Central memory CD8-positive, alpha-beta T cell (primary cell): Measurements from ENCODE around the gene ANKRD17.
A peak's percentile ranks its signal among the peaks of the same experiment; 100 is the strongest.
"Not testable (repeated sequence)": the region's sequence is repeated elsewhere in the genome, so short reads cannot be mapped to it uniquely, and the experiment has no call there.

Source experiments
- ATAC-seq: fragments of 150-1000 bp; cut with Tn5 transposase; replicated peaks from 2 replicates; pipeline ENCODE4 v1.10.0; 2022; ENCODE audit warnings: mild to moderate bottlenecking, moderate FRiP score, moderate number of reproducible peaks; ENCODE audit not compliant: poor library complexity, severe bottlenecking; ENCODE audit errors: extremely low read depth
- DNase-seq, 2 donors: peaks; one replicate each; pipeline ENCODE4 v3.0.0; 2021; ENCODE audit warnings: low spot score in 2 of 2
- H3K27ac Mint-ChIP-seq: one replicate; pipeline ENCODE4 v1.8.0; 2022; ENCODE audit warnings: low read depth, mild to moderate bottlenecking, moderate library complexity, mixed read lengths
- H3K27me3 Mint-ChIP-seq: one replicate; pipeline ENCODE4 v1.8.0; 2022; ENCODE audit warnings: mixed read lengths
- H3K36me3 Mint-ChIP-seq: one replicate; pipeline ENCODE4 v1.8.0; 2022; ENCODE audit warnings: mild to moderate bottlenecking, moderate library complexity, mixed read lengths; ENCODE audit not compliant: insufficient read depth
- H3K4me1 Mint-ChIP-seq: one replicate; pipeline ENCODE4 v1.8.0; 2022; ENCODE audit warnings: mixed read lengths
- H3K4me3 Mint-ChIP-seq: one replicate; pipeline ENCODE4 v1.8.0; 2022; ENCODE audit warnings: mild to moderate bottlenecking, moderate library complexity, mixed read lengths
- H3K9me3 Mint-ChIP-seq: one replicate; pipeline ENCODE4 v1.8.0; 2022; ENCODE audit warnings: mixed read lengths

ANKRD17 gene

DNA sequence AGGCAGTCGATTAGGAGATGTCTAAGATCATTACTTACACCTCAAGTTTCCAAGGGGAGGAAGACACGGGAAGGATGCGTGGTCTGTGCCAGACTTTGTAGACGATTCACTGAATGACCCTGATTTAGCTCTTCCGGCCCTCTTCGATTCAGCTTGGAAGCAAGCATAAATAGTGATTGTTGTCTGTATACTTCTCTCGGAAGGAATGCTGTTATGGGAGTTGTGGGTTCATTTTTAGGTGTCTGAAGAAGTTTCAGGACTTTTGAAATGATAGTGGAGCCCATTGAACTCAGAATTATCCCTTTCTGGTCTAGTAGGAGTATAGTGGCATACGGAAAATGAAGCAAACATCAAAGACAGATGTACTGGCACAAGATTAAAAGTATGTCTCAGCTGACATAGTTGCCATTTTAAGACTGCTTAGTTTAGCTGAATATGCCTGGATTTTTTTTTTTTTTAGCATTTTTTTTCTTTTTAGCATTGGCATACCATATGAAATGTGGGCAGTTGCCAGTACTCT, 1.0 kb upstream of the ANKRD17 start:
- H3K36me3 Mint-ChIP-seq: peaks cover 27% of the 10 kb centered on the region
- H3K4me3 Mint-ChIP-seq: peak overlapping the region; percentile 99
- H3K4me1 Mint-ChIP-seq: peaks cover 51% of the 10 kb centered on the region
- DNase-seq (peak in 1 of 2 donors; percentile 16), ATAC-seq (peak; percentile 14)
- H3K27ac Mint-ChIP-seq: peak overlapping the region; percentile 100
- no peaks in the 10 kb centered on the region for H3K27me3 Mint-ChIP-seq
- no peaks in the 10 kb centered on the region for H3K9me3 Mint-ChIP-seq

DNA sequence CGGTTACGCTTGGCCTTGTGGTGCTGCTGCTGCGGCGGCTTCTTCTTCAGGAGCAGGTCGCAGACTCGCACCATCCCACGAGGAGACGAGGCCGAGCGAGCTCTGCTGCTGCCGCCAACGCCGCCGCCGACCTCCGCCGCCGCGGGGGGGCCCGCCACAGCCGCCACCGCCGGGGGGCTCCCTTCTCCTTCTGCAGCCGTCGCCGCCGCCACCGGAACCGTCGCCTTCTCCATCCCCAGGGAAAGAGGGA, 237 bp downstream of the ANKRD17 start:
- Mint-ChIP-seq H3K36me3 (peaks cover 27% of the 10 kb centered on the region), H3K27ac (peak overlapping the region; percentile 100), H3K4me1 (peaks cover 60% of the 10 kb centered on the region), H3K27me3 (no peaks in the 10 kb centered on the region), H3K4me3 (peak overlapping the region; percentile 99), H3K9me3 (no peaks in the 10 kb centered on the region)
- ATAC-seq: peak; percentile 26
- DNase-seq: peak in 1 of 2 donors; percentile 64

DNA sequence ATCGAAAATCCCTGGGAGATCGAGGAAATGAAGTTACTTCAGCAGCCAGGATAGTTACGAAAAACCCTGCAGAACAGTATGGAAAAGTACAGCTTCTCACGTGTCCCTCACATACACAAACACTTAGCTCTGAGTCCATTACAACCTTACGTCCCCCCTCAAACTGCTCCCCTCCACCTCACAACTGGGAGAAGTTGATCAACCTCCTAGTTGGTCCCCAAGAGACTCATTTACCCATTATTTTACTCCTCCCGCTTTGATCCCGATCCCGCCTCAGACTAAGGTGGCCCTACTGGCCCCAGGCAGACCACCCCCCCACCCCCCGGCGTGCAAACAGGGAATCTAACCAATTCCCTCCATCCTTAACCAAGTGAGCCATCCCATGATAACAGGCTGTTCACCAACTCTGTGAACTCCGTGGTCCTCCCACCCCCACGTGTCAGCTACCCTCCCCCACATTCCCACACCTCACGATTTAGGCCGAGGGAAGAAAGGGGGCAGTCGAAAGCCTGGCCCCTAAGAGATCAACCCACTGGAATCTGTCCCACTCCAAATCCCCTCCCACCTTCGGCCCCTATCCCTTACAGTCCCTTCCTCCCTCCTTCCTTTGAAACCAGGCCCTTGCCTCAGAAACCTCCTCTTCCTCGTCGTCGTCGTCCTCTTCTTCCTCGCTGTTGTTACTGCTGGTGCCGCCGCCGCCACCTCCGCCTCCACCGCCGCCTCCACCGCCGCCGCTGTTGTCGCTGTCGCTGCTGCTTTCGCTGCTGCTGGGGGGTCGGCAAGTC, 755 bp downstream of the ANKRD17 start:
- peaks cover 28% of the 10 kb centered on the region for H3K36me3 Mint-ChIP-seq

DNA sequence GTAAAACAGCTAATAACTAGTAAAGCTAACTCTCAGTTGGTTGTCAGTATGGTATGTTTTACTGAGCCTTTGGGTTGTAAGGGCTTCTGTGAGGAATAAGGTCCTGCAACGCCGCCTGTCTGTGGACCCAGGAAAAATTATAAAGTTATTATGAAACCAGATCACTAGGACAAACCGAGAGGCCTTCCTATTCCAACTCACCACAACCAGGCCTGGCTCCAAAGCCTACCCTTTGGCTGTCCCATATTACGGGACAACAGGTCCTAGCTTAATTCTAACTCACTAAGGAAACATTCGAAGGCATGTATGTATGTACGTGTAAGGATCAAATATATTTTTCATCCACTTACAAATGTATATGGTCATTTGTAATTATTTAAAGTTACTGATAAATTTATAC, 1.4 kb downstream of the ANKRD17 start:
- H3K4me3 Mint-ChIP-seq: peak overlapping the region; percentile 99
- H3K4me1 Mint-ChIP-seq: peaks cover 67% of the 10 kb centered on the region
- no peaks in the 10 kb centered on the region for H3K9me3 Mint-ChIP-seq
- ATAC-seq: peak; percentile 14
- H3K36me3 Mint-ChIP-seq: peaks cover 30% of the 10 kb centered on the region
- DNase-seq: peak; percentile 37 to 54
- peak overlapping the region; percentile 100 for H3K27ac Mint-ChIP-seq
- H3K27me3 Mint-ChIP-seq: no peaks in the 10 kb centered on the region

More for the DNA sequence above, 755 bp downstream of the ANKRD17 start:
- H3K4me3 Mint-ChIP-seq: peak overlapping the region; percentile 99
- H3K27me3 Mint-ChIP-seq: no peaks in the 10 kb centered on the region
- DNase-seq (no peak), ATAC-seq (peak; percentile 22)
- peak overlapping the region; percentile 100 for H3K27ac Mint-ChIP-seq
- no peaks in the 10 kb centered on the region for H3K9me3 Mint-ChIP-seq
- peaks cover 65% of the 10 kb centered on the region for H3K4me1 Mint-ChIP-seq

DNA sequence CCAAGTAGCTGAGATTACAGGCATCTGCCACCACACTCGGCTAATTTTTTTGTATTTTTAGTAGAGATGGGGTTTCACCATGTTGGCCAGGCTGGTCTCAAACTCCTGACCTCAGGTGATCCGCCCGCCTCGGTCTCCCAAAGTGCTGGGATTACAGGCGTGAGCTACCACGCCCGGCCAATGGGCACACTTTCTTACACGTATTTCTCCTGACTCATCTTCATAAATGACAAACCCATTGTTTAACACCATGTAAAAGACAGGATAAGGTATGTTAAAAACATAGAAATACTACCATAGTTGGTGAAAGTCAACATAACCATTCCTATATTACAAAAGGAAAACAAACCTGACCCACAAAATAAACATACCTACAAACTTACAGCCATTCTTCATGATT, 2.8 kb downstream of the ANKRD17 start:
- peaks cover 74% of the 10 kb centered on the region for H3K4me1 Mint-ChIP-seq
- H3K36me3 Mint-ChIP-seq: peaks cover 28% of the 10 kb centered on the region
- H3K9me3 Mint-ChIP-seq, H3K27me3 Mint-ChIP-seq, H3K27ac Mint-ChIP-seq, DNase-seq, ATAC-seq: not testable (repeated sequence)
- peak overlapping the region; percentile 6 for H3K4me3 Mint-ChIP-seq

DNA sequence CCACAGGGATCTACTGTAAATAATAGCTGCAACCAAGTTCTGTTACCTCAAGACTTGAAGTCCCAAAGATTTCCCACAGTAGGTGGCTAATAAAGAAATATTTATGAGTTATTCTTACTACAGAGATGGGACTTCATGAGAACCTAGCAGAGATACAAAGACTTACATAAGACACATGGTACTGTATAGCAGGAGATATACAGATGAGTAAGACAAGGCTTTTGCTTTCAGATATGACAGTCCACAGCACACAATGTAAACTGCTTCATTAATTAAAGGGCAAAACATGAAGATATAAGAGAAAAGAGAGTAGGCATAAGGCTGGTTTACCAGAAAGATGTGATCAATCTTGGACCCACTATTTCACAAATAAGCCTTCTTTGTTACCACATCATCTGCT, 6.6 kb downstream of the ANKRD17 start:
- H3K4me1 Mint-ChIP-seq: peaks cover 48% of the 10 kb centered on the region
- no peak overlapping the region for H3K4me3 Mint-ChIP-seq
- H3K36me3 Mint-ChIP-seq: peaks cover 13% of the 10 kb centered on the region
- ATAC-seq (no peak), DNase-seq (no peak)
- H3K27ac Mint-ChIP-seq: no peak overlapping the region
- H3K9me3 Mint-ChIP-seq: no peaks in the 10 kb centered on the region
- H3K27me3 Mint-ChIP-seq: no peaks in the 10 kb centered on the region

DNA sequence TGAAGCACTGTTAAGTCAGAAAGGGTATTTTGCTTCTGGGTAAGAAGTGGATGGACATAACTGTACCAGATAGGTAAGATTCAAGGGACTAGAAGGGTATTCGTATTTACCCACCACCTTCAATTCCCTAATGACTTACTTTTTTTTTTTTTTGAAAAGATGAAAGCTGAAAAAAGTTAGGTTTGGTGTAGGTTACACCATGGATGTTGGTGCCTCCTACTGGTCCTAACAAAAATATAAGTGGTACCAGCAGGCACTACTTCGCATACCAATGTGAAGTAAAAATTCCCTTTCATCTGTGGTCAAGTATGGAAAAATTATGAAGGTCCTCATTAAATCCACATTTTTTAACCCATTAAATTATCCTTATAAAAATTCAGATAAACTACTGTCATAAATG, 7.2 kb downstream of the ANKRD17 start:
- Mint-ChIP-seq H3K4me1 (peaks cover 46% of the 10 kb centered on the region), H3K27ac (no peak overlapping the region), H3K9me3 (no peaks in the 10 kb centered on the region), H3K36me3 (peaks cover 13% of the 10 kb centered on the region), H3K4me3 (no peak overlapping the region), H3K27me3 (no peaks in the 10 kb centered on the region)
- DNase-seq (no peak), ATAC-seq (no peak)

DNA sequence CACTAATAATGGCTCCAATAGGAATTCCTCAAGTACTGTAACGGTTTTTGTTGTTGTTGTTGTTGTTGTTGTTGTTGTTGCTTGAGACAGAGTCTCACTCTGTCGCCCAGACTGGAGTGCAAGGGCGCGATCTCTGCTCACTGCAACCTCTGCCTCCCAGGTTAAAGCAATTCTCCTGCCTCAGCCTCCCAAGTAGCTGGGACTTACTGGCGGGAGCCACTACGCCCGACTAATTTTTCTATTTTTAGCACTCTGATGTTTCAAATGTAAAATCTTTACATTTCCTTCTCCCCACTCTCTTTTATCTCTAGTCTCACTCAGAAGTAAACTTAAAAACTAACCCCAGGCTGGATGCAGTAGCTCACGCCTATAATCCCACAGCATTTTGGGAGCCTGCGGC, 8.0 kb downstream of the ANKRD17 start:
- no peak for DNase-seq
- Mint-ChIP-seq H3K36me3 (peaks cover 13% of the 10 kb centered on the region), H3K4me3 (no peak overlapping the region), H3K4me1 (peaks cover 49% of the 10 kb centered on the region), H3K27ac (peak overlapping the region; percentile 36), H3K9me3 (no peaks in the 10 kb centered on the region), H3K27me3 (no peaks in the 10 kb centered on the region)
- ATAC-seq: no peak

DNA sequence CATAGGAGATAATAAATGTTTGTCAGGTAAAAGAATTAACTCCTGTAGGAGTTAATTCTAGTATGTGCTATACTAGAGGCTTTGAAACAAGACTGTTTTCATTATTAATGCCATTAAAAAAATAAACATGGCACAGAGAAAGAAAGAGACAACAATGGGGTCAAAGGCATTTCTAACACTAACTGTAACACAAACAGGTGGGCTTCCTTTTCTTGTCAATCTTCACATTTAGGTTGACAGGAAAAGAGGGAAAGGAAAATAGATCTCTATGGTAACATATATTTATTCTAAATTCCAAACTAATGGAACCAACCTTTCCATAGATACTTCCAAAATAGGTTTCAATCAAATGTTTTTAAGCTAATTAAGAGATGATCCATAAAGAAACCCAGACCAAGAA, 9.8 kb downstream of the ANKRD17 start:
- no peak overlapping the region for H3K27ac Mint-ChIP-seq
- DNase-seq (no peak), ATAC-seq (no peak)
- peaks cover 13% of the 10 kb centered on the region for H3K36me3 Mint-ChIP-seq
- H3K4me1 Mint-ChIP-seq: peaks cover 48% of the 10 kb centered on the region
- H3K27me3 Mint-ChIP-seq: no peaks in the 10 kb centered on the region
- H3K4me3 Mint-ChIP-seq: no peak overlapping the region
- H3K9me3 Mint-ChIP-seq: no peaks in the 10 kb centered on the region

DNA sequence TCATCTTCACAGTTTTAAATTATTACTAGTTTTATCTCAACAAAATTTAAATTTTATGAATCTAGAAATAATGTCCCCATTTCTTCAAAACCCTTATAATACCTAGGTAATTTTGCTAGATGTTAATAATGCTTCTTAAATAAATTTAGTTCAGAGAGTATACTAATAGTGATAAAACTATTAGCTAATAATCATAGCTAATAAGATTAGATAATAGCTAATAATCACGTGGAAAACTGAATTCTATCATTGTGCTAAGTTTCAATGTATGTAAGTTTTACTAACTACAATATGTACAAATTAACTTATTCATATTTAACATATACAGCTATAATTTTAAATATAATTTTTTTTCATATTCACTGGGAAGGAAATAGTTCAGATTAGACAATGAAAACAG, 10.2 kb downstream of the ANKRD17 start:
- Mint-ChIP-seq H3K27me3 (no peaks in the 10 kb centered on the region), H3K4me1 (peaks cover 47% of the 10 kb centered on the region), H3K9me3 (no peaks in the 10 kb centered on the region)

DNA sequence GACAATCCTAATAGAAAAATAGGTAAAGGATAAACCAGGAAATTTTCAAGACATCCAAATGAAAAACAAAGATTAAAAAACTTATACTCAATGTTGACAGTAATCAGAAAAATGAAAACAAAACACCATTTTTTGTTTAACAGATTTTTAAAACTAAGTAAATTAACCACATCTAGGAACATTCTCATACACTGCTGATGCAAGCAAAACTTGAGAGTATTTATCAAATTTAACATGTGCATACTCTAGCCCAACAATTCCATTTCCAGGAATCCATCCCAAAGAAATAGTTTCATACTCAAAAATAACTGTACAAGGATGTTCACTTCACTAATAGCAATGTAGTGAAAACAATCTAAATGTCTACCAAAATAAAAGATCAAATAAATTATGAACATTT, 11.5 kb downstream of the ANKRD17 start:
- no peak for DNase-seq
- peaks cover 10% of the 10 kb centered on the region for H3K36me3 Mint-ChIP-seq
- H3K4me1 Mint-ChIP-seq: peaks cover 52% of the 10 kb centered on the region
- H3K9me3 Mint-ChIP-seq: no peaks in the 10 kb centered on the region
- no peaks in the 10 kb centered on the region for H3K27me3 Mint-ChIP-seq
- ATAC-seq: no peak
- no peak overlapping the region for H3K27ac Mint-ChIP-seq
- H3K4me3 Mint-ChIP-seq: no peak overlapping the region

More for the DNA sequence above, 10.2 kb downstream of the ANKRD17 start:
- DNase-seq (no peak), ATAC-seq (no peak)
- peaks cover 13% of the 10 kb centered on the region for H3K36me3 Mint-ChIP-seq
- H3K4me3 Mint-ChIP-seq: no peak overlapping the region
- H3K27ac Mint-ChIP-seq: no peak overlapping the region

DNA sequence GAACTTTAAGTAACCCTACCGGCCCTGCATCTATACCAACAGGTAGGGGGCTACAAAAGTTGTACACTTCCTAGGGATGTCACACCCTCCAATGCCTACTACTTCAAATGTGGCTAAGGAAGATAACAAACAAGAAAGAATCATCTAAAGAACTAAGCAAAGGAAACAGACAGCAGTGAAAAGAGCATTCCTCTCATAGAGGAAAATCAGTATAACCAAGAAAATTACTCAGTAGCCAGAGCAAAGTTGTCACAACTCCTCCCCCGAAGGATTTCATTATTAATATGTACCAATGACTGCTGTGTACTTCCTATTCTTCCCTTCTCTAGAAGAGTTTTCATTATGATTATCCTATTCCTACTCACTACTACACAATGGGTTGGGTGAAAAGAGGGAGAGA, 12.6 kb downstream of the ANKRD17 start:
- Mint-ChIP-seq H3K4me3 (no peak overlapping the region), H3K4me1 (peaks cover 52% of the 10 kb centered on the region), H3K27ac (no peak overlapping the region), H3K27me3 (no peaks in the 10 kb centered on the region), H3K36me3 (peaks cover 9% of the 10 kb centered on the region), H3K9me3 (no peaks in the 10 kb centered on the region)
- no peak for ATAC-seq
- DNase-seq: no peak

DNA sequence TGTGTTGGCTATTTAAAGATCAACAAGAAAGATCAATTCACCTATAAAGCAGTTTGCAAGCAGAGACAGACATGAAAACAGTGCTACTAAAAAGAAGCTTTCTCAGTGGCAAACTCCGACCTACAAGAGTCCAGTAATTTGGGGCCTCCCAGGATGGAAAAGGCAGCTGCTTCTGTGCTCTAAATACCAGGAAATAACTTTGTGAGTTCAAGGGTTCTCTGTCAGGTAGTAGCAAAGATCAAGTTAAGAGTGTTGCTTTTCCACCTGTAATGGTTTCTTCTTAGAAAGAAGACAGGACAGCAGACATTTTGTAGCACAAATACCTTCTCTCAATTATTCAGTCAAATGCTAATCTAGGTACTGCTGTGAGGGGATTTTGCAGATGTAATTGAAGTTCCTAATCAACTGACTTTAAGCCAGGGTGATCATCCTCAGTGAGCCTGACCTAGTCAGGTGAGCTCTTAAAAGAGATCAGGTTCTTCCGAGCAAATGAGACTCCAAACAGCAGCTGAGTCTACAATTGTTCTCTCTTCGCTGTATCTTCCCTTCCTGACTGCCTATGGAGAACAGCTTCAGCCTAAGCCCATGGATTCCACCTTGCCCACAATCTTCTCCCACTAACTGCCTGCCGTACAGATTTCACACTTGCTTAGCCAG, 13.5 kb downstream of the ANKRD17 start:
- Mint-ChIP-seq H3K4me3 (no peak overlapping the region), H3K27me3 (no peaks in the 10 kb centered on the region), H3K9me3 (no peaks in the 10 kb centered on the region), H3K36me3 (peaks cover 5% of the 10 kb centered on the region), H3K4me1 (peaks cover 49% of the 10 kb centered on the region), H3K27ac (no peak overlapping the region)
- ATAC-seq (no peak), DNase-seq (no peak)
